ENCODE measurements around the gene TLN1. TPM values are rescaled to one million over a fixed set of nuclear protein-coding genes. Genes with fewer than 3 reads are reported as not detected.

TLN1 gene
- total and polyA plus RNA-seq, 2 of the 4 experiments (the other 2 are of a cell fraction), result 228 to 346 TPM

DNA sequence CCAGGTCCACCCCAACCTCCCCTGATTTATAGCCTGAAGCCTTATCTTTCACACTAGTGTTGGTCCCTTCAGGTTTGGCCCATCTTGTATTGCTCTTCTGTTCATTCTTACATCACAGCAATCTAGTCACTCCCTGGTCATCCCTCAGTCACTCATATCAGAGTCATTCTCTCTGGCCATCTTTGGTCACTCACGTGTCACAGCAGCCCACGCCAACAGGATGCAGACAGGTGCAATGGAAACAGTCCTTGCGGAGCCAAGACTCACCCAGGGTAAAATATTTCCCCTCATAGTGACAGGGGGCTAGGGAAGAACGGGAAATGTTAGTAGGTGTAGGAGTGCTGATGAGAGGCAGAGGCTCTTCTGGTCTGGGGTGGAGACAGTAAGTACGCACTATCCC lies 21.5 kb upstream of the TLN1 start:
- intact Hi-C loops (cut with micrococcal nuclease), result no loop called here
- WGBS, 2 experiments (ENCODE audit: extremely low coverage in 2 of 2, insufficient read length in 1 of 2), result no CpG with 5 or more reads among the region's 5 CpGs

More for the DNA sequence above, 21.5 kb upstream of the TLN1 start:
- no peak overlapping the region for H4K8ac ChIP-seq (ENCODE audit: low read depth in 2 of 2, low read length in 2 of 2)
- no peak overlapping the region for H2AK9ac ChIP-seq (replicated peaks; ENCODE audit: low read depth, low read length, poor library complexity)
- no peak overlapping the region for H3K27ac ChIP-seq (ENCODE audit: insufficient read depth, low read length)
- no peak for DNase-seq
- peaks cover 13% of the 10 kb centered on the region for H3K4me1 ChIP-seq (ENCODE audit: control insufficient read depth, insufficient read depth, low read length)
- peaks cover 17 to 23% of the 10 kb centered on the region in 2 experiments for H3K79me1 ChIP-seq (ENCODE audit: low read depth in 1 of 2, low read length in 2 of 2)
- TF ChIP-seq POLR2A (IDR thresholded peaks at IDR 0.05; ENCODE audit: low read depth, low read length) (no peak), FOS (IDR thresholded peaks at IDR 0.05; ENCODE audit: low read depth, low read length) (no peak), MAFK (IDR thresholded peaks at IDR 0.05; ENCODE audit: low read depth, low read length) (no peak), CEBPB (IDR thresholded peaks at IDR 0.05; ENCODE audit: low read depth, low read length) (no peak), CTCF (conservative IDR thresholded peaks at IDR 0.05; ENCODE audit: low read depth, low read length) (no peak), NFE2L2 (IDR thresholded peaks at IDR 0.05; ENCODE audit: low read depth, low read length) (no peak), BHLHE40 (IDR thresholded peaks at IDR 0.05; ENCODE audit: low read depth, low read length) (no peak), ELK1 (IDR thresholded peaks at IDR 0.05; ENCODE audit: borderline replicate concordance, low read depth, low read length) (no peak), RAD21 (IDR thresholded peaks at IDR 0.05; ENCODE audit: low read length) (no peak), MXI1 (IDR thresholded peaks at IDR 0.05; ENCODE audit: borderline replicate concordance, low read depth, low read length) (no peak), MAZ (IDR thresholded peaks at IDR 0.05; ENCODE audit: borderline replicate concordance, low read depth, low read length) (no peak)
- TF ChIP-seq, protein P1, sequence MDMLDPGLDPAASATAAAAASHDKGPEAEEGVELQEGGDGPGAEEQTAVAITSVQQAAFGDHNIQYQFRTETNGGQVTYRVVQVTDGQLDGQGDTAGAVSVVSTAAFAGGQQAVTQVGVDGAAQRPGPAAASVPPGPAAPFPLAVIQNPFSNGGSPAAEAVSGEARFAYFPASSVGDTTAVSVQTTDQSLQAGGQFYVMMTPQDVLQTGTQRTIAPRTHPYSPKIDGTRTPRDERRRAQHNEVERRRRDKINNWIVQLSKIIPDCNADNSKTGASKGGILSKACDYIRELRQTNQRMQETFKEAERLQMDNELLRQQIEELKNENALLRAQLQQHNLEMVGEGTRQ (IDR thresholded peaks at IDR 0.05; ENCODE audit: low read depth, low read length), result no peak
- ATAC-seq (ENCODE audit: low read depth), result no peak
- no peak overlapping the region for H3K14ac ChIP-seq (replicated peaks; ENCODE audit: low read depth, low read length)
- H3K9ac ChIP-seq (ENCODE audit: low read depth, low read length), result no peak overlapping the region
- no peak overlapping the region for H3K4ac ChIP-seq (ENCODE audit: low read depth, low read length)
- no peak overlapping the region for H3K18ac ChIP-seq (ENCODE audit: low read depth, low read length)
- H2AFZ ChIP-seq (replicated peaks; ENCODE audit: low read length, poor library complexity), result no peak overlapping the region
- no peak overlapping the region for H4K91ac ChIP-seq (ENCODE audit: insufficient read depth, low read depth, low read length)
- H2BK120ac ChIP-seq (ENCODE audit: low read depth, low read length), result no peak overlapping the region
- POLR2A ChIA-PET (ENCODE audit: unreplicated experiment), result no interaction called here
- H2BK5ac ChIP-seq (ENCODE audit: low read depth, low read length, poor library complexity, severe bottlenecking), result no peak overlapping the region
- H3K4me2 ChIP-seq (ENCODE audit: low read depth, low read length), result no peak overlapping the region
- H4K20me1 ChIP-seq (ENCODE audit: insufficient read depth, low read length), result peaks cover 2% of the 10 kb centered on the region
- H3K27me3 ChIP-seq (ENCODE audit: control insufficient read depth, insufficient read depth, low read length), result peaks cover 2% of the 10 kb centered on the region; the same call in 1 of the 2 replicates
- CTCF ChIA-PET, result no interaction called here
- no peaks in the 10 kb centered on the region for H3K9me3 ChIP-seq (ENCODE audit: control insufficient read depth, insufficient read depth, low read length)
- H3K36me3 ChIP-seq (ENCODE audit: control insufficient read depth, insufficient read depth, low read length), result peaks cover 40% of the 10 kb centered on the region
- H2AK5ac ChIP-seq (ENCODE audit: low read depth, low read length), result no peak overlapping the region
- H2BK20ac ChIP-seq (ENCODE audit: low read depth, low read length), result no peak overlapping the region
- H2BK15ac ChIP-seq (ENCODE audit: low read depth, low read length), result no peak overlapping the region
- H3K56ac ChIP-seq (ENCODE audit: extremely low read depth, insufficient read depth, low read length), result no peak overlapping the region
- H3K9me1 ChIP-seq (ENCODE audit: insufficient read depth, low read length), result peaks cover 9% of the 10 kb centered on the region
- dilution Hi-C loops (cut with HindIII; ENCODE audit: low sequenced_read_pairs, unreplicated experiment) (no loop called here), in situ Hi-C loops (cut with MboI; ENCODE audit: low sequenced_read_pairs) (no loop called here)
- BruUV-seq (replicated peaks), result no TSS peak
- H3K23ac ChIP-seq (ENCODE audit: low read depth, low read length), result no peak overlapping the region
- H4K5ac ChIP-seq (ENCODE audit: low read depth, low read length), result no peak overlapping the region
- no peak overlapping the region for H3K4me3 ChIP-seq (ENCODE audit: insufficient read depth, low read depth, low read length)
